Adrenal gland (tissue), 5 donors: Measurements from ENCODE around the gene CD72.

Experiments used
- POLR2A ChIP-seq, 2 donors: fragments of 450-650 bp; IDR thresholded peaks; one replicate each; pipeline ENCODE4 v1.6.1; 2017; ENCODE audit warnings: antibody characterized with exemption in 2 of 2, mild to moderate bottlenecking in 2 of 2, moderate library complexity in 1 of 2
- TF ChIP-seq, protein P1 (sequence below), 6 experiments: fragments of 450-650 bp in 4 of 6; fragments of 200-600 bp in 2 of 6; sonication (generic) in 1 of 6; IDR thresholded peaks; 1 replicate in 5 of 6; 2 replicates in 1 of 6; pipeline versions ENCODE4 v1.5.1 to v1.8.0; 2016 to 2021; ENCODE audit warnings: antibody characterized with exemption in 6 of 6, mild to moderate bottlenecking in 2 of 6, moderate library complexity in 1 of 6
- donor health status: DM: no; HTN: no; CAD: no.

- TF ChIP-seq, protein P1, sequence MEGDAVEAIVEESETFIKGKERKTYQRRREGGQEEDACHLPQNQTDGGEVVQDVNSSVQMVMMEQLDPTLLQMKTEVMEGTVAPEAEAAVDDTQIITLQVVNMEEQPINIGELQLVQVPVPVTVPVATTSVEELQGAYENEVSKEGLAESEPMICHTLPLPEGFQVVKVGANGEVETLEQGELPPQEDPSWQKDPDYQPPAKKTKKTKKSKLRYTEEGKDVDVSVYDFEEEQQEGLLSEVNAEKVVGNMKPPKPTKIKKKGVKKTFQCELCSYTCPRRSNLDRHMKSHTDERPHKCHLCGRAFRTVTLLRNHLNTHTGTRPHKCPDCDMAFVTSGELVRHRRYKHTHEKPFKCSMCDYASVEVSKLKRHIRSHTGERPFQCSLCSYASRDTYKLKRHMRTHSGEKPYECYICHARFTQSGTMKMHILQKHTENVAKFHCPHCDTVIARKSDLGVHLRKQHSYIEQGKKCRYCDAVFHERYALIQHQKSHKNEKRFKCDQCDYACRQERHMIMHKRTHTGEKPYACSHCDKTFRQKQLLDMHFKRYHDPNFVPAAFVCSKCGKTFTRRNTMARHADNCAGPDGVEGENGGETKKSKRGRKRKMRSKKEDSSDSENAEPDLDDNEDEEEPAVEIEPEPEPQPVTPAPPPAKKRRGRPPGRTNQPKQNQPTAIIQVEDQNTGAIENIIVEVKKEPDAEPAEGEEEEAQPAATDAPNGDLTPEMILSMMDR (IDR thresholded peaks at IDR 0.05): peak; percentile 41 to 65 (median 59)
- peak; percentile 80 to 81 for TF ChIP-seq POLR2A (IDR thresholded peaks at IDR 0.05)
These were observed 40.1 kb upstream of the CD72 start, which contains the start of gene CCDC107 for GRCh38 chr9:35658137-35658967.
